HG03135 (cell line): ENCODE data around the gene OPCML.

Experiments
- ATAC-seq: cut with Tn5 transposase; IDR thresholded peaks from one replicate; pipeline ENCODE4 v1.9.1; 2021; ENCODE audit warnings: mild to moderate bottlenecking, moderate library complexity; ENCODE audit not compliant: unreplicated experiment

Gene OPCML

DNA sequence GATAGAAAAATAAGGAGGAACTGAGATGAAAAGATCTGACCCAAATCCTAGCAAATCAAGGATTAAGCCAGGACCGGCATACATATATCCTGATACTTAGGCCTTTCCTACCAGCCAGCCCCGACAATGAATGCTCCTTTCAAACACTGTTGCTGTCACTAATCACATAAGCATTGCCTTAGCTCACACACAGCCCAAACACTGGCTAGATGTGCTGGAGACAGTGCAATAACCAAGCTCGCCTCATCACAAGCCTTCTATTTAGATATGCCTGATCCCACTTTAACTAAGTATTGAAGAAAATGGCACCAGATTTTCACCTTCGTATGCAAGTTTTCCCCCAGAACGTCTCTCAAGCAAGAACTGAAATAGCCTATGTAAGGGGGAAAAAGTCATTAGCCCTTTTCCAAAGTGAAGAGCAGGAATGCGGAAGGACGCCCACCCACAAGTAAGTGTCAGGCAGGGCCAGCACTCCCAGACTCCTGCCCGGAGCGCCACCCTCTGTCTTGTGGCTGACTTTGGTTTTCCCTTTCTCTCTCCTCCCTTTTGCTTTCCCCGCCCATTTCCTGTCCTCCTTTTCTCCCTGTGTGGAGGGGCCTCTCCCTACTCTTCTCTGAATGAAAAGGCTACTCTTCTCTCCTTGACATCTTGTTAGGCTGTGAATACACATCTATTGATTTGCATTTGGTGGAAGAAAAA is 8.9 kb upstream of the OPCML start:
- ATAC-seq, result no peak

- ATAC-seq, result no peak
These were observed 3.9 kb upstream of the OPCML start for GRCh38 chr11:133536198-133536597.

- no peak for ATAC-seq
These were observed 904 bp upstream of the OPCML start for GRCh38 chr11:133533205-133533604.

GRCh38 chr11:133531458-133531857 is 843 bp downstream of the OPCML start:
- ATAC-seq, result no peak

- ATAC-seq, result no peak
These were observed 1.8 kb downstream of the OPCML start for GRCh38 chr11:133530501-133530835.

GRCh38 chr11:133529807-133530500 is 2.3 kb downstream of the OPCML start:
- no peak for ATAC-seq

GRCh38 chr11:133526790-133527189 is 5.5 kb downstream of the OPCML start:
- no peak for ATAC-seq

GRCh38 chr11:133525976-133526375 is 6.3 kb downstream of the OPCML start:
- ATAC-seq, result no peak

GRCh38 chr11:133524488-133524887 is 7.8 kb downstream of the OPCML start:
- no peak for ATAC-seq

DNA sequence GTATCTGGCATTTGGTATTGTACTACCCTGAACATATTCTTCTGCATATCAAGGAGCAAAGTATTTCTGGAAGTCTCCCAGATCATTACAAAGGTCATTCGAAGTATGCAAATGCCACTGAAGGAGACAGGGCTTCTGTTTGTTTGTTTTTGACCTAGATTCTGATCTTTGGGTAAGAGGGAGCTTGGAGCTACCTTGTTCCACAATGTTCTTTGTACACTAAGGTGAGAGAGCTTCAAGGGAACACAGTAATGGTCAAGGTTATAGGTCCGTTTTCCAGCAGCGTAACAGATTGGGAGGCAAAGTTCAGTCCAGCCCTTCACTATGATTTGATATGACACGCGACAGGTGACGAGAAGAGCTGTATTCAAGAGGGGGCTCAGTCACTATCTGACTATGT is 10.0 kb downstream of the OPCML start:
- no peak for ATAC-seq

DNA sequence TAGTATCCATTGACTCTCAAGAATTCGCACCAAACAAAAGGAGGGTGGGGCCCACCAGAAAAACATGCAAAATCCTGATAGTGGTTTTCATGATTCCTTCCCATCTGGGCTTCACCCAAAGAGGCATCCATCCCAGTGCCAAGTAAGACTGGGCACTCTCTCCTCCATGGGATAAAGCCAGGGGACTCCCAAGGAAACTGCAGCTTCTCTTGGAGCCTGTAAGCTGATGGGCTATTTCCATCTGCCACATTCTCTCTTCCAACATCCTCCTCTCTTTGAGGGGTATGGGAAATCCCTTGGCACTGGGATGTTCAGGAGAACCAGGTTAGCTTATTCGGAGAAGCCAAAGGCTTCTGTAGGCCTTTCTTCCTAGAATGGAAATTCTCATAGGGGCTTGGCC is 10.8 kb downstream of the OPCML start:
- no peak for ATAC-seq

DNA sequence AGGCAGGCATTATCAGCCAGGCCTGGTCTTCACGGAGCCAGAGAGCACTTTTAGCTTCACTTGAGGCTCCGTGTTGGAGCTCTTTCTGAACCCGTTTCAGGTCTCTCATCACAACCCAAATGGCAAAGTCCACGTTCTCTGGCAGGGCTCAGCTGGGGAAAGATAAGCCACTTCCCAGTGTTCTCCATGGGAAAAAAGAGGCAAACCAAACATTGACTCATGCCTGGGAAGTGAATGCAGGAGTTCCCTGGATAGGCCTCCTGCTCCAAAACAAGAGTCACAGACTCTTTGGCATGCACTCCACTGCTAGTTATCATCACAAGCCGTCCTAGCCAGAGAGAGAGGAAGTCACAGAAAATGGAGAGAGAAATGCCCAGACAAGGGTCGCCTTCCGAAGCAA is 11.6 kb downstream of the OPCML start:
- no peak for ATAC-seq

- ATAC-seq, result no peak
These were observed 12.7 kb downstream of the OPCML start for GRCh38 chr11:133519560-133519959.

GRCh38 chr11:133518702-133519264 is 13.5 kb downstream of the OPCML start:
- ATAC-seq, result no peak

DNA sequence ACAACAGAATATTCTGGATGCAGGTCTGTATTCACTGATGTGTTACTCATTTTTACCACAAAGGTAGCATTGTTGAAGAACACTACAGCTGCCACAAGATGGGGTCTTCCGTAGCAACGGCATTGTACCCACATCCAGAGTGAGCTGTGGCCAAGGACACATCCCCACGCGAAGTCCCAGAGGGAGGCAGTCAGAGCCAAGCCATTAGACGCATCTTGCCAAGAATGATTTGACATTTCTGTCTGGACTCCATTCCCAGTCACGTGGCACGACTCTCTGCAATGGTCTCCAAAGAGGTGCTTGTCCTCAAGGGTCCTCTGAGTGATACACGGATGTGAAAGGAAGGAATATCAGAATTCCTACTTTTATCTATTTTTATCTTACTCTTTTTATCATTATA is 15.5 kb downstream of the OPCML start:
- ATAC-seq, result no peak

DNA sequence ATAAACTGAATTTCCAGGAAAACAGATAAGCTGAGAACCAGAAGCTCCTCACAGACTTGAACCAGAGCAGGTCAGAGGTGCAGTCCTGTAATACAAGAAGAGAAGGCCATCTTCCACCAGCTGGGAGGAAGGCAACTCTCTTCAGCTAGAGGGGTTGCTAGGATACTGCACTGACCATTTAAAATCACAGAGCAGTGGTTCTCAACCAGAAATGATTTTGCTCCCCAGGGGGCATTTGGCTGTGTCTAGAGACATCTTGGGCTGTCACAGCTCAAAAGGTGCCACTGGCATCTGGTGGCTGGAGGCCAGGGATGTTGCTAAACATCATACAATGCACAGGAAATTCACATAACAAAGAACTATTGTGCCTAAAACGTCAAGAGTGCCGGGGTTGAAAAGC is 17.2 kb downstream of the OPCML start:
- ATAC-seq, result no peak

- no peak for ATAC-seq
These were observed 22.2 kb downstream of the OPCML start for GRCh38 chr11:133509924-133510697.

GRCh38 chr11:133508468-133508867 is 23.8 kb downstream of the OPCML start:
- ATAC-seq, result no peak

DNA sequence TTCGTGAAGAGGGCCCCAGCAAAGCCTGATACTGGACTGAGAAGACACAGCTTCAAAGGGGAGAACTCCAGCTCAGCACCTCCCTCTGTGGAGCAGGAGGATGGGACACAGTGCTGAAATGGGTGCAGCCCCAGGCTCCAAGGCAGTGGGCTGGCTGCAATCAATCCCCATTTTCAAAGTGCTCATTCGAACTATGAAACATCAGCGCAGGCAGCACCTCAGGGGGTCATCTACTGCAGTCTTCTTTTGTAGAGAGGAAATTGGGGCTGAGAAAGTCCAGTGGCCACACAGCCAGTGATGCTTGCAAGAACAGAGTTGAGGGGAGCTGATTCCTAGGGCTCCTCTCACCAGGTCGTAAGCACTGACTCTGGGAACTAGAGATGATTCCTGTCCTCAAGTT is 25.1 kb downstream of the OPCML start:
- no peak for ATAC-seq

DNA sequence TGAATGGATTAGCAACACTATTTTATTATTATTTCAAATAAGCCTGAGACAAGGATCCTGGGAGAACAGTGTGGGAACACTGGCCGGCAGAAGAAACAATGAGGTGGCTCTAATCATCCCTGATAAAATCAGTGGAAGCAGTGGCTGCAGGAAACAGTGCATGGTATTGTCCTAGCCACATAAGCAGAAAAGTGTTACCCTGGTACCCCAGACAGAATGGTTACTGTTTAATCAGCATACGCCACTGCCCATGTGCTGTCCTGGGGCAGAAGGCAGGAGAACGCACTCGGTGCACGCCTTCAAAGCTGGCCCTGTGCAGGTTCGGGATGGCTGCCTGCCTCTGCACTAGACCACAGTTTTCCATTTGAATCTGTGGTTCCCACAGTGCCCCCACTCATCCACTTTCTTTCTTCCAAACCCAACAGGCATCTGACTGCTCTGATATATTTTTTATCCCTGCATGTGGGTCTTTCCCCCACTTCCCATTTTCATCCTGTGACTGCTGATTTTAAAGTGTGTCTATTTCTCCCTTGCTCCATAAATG is 25.7 kb downstream of the OPCML start:
- no peak for ATAC-seq

DNA sequence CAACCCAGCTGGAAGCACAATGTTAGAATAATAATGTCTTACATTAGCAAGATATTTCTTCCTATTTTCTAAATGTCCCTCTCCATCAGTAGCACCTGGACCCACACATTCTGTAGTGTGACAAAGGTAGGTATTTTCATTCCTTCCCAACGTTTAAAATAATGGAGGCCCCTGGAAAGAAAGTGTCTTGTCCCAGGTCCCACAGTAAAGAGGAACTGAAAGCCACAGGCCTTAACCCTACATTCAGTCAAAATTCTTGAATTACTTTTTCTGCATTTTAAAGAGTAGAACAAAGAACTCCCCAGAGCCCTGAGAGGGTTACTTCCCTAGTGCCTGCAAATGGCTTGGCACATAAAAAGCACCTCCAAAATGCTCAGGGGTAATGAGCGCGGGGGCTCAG is 26.3 kb downstream of the OPCML start:
- no peak for ATAC-seq
